SK-N-SH treated with all-trans-retinoic acid at 6 μM for 48 hours (cell line): ENCODE results near the gene FBXL17.

ENCODE experiments used
- BACH2 ChIP-seq: fragments of 250-450 bp; sonication (Bioruptor Pico); IDR thresholded peaks from 2 replicates; pipeline ENCODE4 v1.9.0; 2021; ENCODE audit warnings: mild to moderate bottlenecking, borderline replicate concordance
- ESRRG ChIP-seq: fragments of 250-450 bp; sonication (Bioruptor Pico); IDR thresholded peaks from 2 replicates; pipeline ENCODE4 v1.6.1; 2021; ENCODE audit warnings: mild to moderate bottlenecking
- GLIS3 ChIP-seq: fragments of 250-450 bp; sonication (Bioruptor Pico); IDR thresholded peaks from 2 replicates; pipeline ENCODE4 v1.5.0; 2020; ENCODE audit warnings: mild to moderate bottlenecking, moderate library complexity
- OSR1 ChIP-seq: fragments of 250-450 bp; sonication (Bioruptor Pico); IDR thresholded peaks from 2 replicates; pipeline ENCODE4 v1.8.0; 2022; ENCODE audit warnings: moderate library complexity, mild to moderate bottlenecking, inconsistent platforms
- PATZ1 ChIP-seq: fragments of 250-450 bp; sonication (Bioruptor Pico); IDR thresholded peaks from 2 replicates; pipeline ENCODE4 v1.8.0; 2020; ENCODE audit warnings: mild to moderate bottlenecking, moderate library complexity, borderline replicate concordance
- RARB ChIP-seq: fragments of 250-450 bp; sonication (Bioruptor Pico); IDR thresholded peaks from 2 replicates; pipeline ENCODE4 v1.8.0; 2021; ENCODE audit warnings: mild to moderate bottlenecking, moderate library complexity
- TOX ChIP-seq: fragments of 250-450 bp; sonication (Bioruptor Pico); IDR thresholded peaks from 2 replicates; pipeline ENCODE4 v1.8.0; 2021; ENCODE audit warnings: mild to moderate bottlenecking, moderate library complexity, borderline replicate concordance
- TF ChIP-seq, protein P1 (sequence below): fragments of 250-450 bp; sonication (Bioruptor Pico); IDR thresholded peaks from 2 replicates; pipeline ENCODE4 v1.5.1; 2020; ENCODE audit warnings: low read depth, mild to moderate bottlenecking, moderate library complexity

- no peak for TF ChIP-seq ESRRG (CRISPR knock-in tag)
- TF ChIP-seq, protein P1, sequence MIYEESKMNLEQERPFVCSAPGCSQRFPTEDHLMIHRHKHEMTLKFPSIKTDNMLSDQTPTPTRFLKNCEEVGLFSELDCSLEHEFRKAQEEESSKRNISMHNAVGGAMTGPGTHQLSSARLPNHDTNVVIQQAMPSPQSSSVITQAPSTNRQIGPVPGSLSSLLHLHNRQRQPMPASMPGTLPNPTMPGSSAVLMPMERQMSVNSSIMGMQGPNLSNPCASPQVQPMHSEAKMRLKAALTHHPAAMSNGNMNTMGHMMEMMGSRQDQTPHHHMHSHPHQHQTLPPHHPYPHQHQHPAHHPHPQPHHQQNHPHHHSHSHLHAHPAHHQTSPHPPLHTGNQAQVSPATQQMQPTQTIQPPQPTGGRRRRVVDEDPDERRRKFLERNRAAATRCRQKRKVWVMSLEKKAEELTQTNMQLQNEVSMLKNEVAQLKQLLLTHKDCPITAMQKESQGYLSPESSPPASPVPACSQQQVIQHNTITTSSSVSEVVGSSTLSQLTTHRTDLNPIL (CRISPR knock-in tag): no peak
- no peak for TF ChIP-seq TOX (CRISPR knock-in tag)
- TF ChIP-seq RARB (CRISPR knock-in tag): no peak
- no peak for TF ChIP-seq PATZ1 (CRISPR knock-in tag)
- no peak for TF ChIP-seq BACH2 (CRISPR knock-in tag)
- TF ChIP-seq OSR1 (CRISPR knock-in tag): no peak
- no peak for TF ChIP-seq GLIS3 (CRISPR knock-in tag)
Measured at GRCh38 chr5:108109059-108109458, 272.8 kb downstream of the FBXL17 start.
